Inferior parietal cortex (tissue), 1 donor: ENCODE results near the gene FOXJ3.

Source experiments
- DNase-seq: peaks from one replicate; pipeline ENCODE4 v3.0.0-alpha.2; 2016; ENCODE audit errors: extremely low spot score

The FOXJ3 gene

GRCh38 chr1:42335050-42335808 lies at the start of gene FOXJ3:
FOXJ3 (minus strand) TSS chr1:42335235; CDS start chr1:42311093, 24,142 bp downstream.
- DNase-seq, result peak; percentile 94

GRCh38 chr1:42381280-42381673 lies 46.2 kb upstream of the FOXJ3 start:
- DNase-seq, result no peak

GRCh38 chr1:42380586-42381279 lies 45.7 kb upstream of the FOXJ3 start, which contains the start of gene RIMKLA:
RIMKLA (plus strand) TSS chr1:42380792; CDS start chr1:42380935, 143 bp downstream.
- DNase-seq, result peak; percentile 52

- DNase-seq, result no peak
Measured at GRCh38 chr1:42379794-42380585, 45.0 kb upstream of the FOXJ3 start.

GRCh38 chr1:42372796-42373195 lies 37.8 kb upstream of the FOXJ3 start:
- DNase-seq, result no peak

GRCh38 chr1:42370876-42371549 lies 36.0 kb upstream of the FOXJ3 start:
- DNase-seq, result no peak

GRCh38 chr1:42369471-42369870 lies 34.4 kb upstream of the FOXJ3 start:
- DNase-seq, result no peak

- no peak for DNase-seq
Measured at GRCh38 chr1:42368096-42368795, 33.2 kb upstream of the FOXJ3 start.

GRCh38 chr1:42365118-42365517 lies 30.1 kb upstream of the FOXJ3 start:
- no peak for DNase-seq

- DNase-seq, result no peak
Measured at GRCh38 chr1:42364542-42364941, 29.5 kb upstream of the FOXJ3 start.

GRCh38 chr1:42364089-42364488 lies 29.1 kb upstream of the FOXJ3 start:
- DNase-seq, result no peak

GRCh38 chr1:42359466-42359865 lies 24.4 kb upstream of the FOXJ3 start:
- peak; percentile 38 for DNase-seq

GRCh38 chr1:42358791-42359190 lies 23.8 kb upstream of the FOXJ3 start:
- no peak for DNase-seq

- no peak for DNase-seq
Measured at GRCh38 chr1:42350086-42350485, 15.1 kb upstream of the FOXJ3 start.

- peak; percentile 27 for DNase-seq
Measured at GRCh38 chr1:42348498-42348897, 13.5 kb upstream of the FOXJ3 start.

- no peak for DNase-seq
Measured at GRCh38 chr1:42343049-42343448, 8.0 kb upstream of the FOXJ3 start.

- no peak for DNase-seq
Measured at GRCh38 chr1:42340901-42341300, 5.9 kb upstream of the FOXJ3 start.

GRCh38 chr1:42340093-42340492 lies 5.1 kb upstream of the FOXJ3 start:
- DNase-seq, result no peak

GRCh38 chr1:42336978-42337377 lies 1.9 kb upstream of the FOXJ3 start:
- DNase-seq, result no peak

GRCh38 chr1:42335809-42336518 lies 929 bp upstream of the FOXJ3 start:
- DNase-seq, result no peak
